Measurements from ENCODE around the gene ATP1B4.

ATP1B4 gene

GRCh38 chrX:120361764-120362305, at the start of gene ATP1B4:
Gene ATP1B4, plus strand, starts transcription at chrX:120362089. Its CDS starts 80 bp downstream, at chrX:120362169.
- Histone ChIP-seq H3K79me2 (ENCODE audit: insufficient read depth, low read length) (no peaks in the 10 kb centered on the region), H4K20me1 (ENCODE audit: insufficient read depth, low read length) (no peaks in the 10 kb centered on the region), H3K4me1 (ENCODE audit: insufficient read depth, low read length) (no peaks in the 10 kb centered on the region), H3K36me3 (ENCODE audit: insufficient read depth, low read length) (no peaks in the 10 kb centered on the region), H3K4me3 (ENCODE audit: low read depth in 1 of 2, low read length in 2 of 2) (no peak within 1 kb of the TSS), H2AFZ (ENCODE audit: low read depth, low read length) (no peak within 1 kb of the TSS), H3K4me2 (ENCODE audit: insufficient read depth, low read length) (no peak within 1 kb of the TSS), H3K9me3 (ENCODE audit: insufficient read depth, low read length, severe bottlenecking) (no peaks in the 10 kb centered on the region), H3K27me3 (ENCODE audit: insufficient read depth, low read length, poor library complexity) (no peaks in the 10 kb centered on the region), H3K27ac (ENCODE audit: low read length) (no peak within 1 kb of the TSS), H3K9ac (ENCODE audit: low read depth, low read length) (no peak within 1 kb of the TSS)
- no peak for TF ChIP-seq EZH2 (IDR thresholded peaks at IDR 0.05; ENCODE audit: borderline replicate concordance, low read depth, low read length, severe bottlenecking)
- TF ChIP-seq, protein P1, sequence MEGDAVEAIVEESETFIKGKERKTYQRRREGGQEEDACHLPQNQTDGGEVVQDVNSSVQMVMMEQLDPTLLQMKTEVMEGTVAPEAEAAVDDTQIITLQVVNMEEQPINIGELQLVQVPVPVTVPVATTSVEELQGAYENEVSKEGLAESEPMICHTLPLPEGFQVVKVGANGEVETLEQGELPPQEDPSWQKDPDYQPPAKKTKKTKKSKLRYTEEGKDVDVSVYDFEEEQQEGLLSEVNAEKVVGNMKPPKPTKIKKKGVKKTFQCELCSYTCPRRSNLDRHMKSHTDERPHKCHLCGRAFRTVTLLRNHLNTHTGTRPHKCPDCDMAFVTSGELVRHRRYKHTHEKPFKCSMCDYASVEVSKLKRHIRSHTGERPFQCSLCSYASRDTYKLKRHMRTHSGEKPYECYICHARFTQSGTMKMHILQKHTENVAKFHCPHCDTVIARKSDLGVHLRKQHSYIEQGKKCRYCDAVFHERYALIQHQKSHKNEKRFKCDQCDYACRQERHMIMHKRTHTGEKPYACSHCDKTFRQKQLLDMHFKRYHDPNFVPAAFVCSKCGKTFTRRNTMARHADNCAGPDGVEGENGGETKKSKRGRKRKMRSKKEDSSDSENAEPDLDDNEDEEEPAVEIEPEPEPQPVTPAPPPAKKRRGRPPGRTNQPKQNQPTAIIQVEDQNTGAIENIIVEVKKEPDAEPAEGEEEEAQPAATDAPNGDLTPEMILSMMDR (IDR thresholded peaks at IDR 0.05; ENCODE audit: borderline replicate concordance, extremely low read depth, low read length, poor library complexity, severe bottlenecking): no peak
- DNase-seq: no peak
- no peak for ATAC-seq (ENCODE audit: insufficient read depth, low read depth)

DNA sequence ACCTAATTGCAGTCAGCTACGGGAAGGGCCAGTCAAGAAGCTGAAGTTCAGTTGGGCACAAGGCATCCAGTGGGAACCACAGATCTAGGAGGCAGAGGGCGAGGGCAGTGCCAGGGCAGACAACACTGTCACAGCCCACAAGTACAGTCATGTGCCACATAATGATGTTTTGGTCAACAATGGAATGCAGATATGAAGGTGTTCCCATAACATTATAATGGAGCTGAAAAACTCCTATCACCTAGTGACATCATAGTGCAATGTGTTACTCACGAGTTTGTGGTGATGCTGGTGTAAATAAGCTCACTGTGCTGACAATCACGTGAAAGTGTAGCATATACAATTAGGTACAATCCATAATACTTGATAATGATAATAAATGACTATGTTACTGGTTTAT, 46.1 kb upstream of the ATP1B4 start:
- no peak overlapping the region for H2AFZ ChIP-seq (ENCODE audit: low read depth, low read length)
- DNase-seq (no peak), ATAC-seq (ENCODE audit: insufficient read depth, low read depth) (no peak)
- no peaks in the 10 kb centered on the region for H3K4me1 ChIP-seq (ENCODE audit: insufficient read depth, low read length)
- no peak overlapping the region for H3K27ac ChIP-seq (ENCODE audit: low read length)
- no peaks in the 10 kb centered on the region for H3K79me2 ChIP-seq (ENCODE audit: insufficient read depth, low read length)
- no peaks in the 10 kb centered on the region for H4K20me1 ChIP-seq (ENCODE audit: insufficient read depth, low read length)
- H3K27me3 ChIP-seq (ENCODE audit: insufficient read depth, low read length, poor library complexity): no peaks in the 10 kb centered on the region
- no peaks in the 10 kb centered on the region for H3K36me3 ChIP-seq (ENCODE audit: insufficient read depth, low read length)
- TF ChIP-seq EZH2 (IDR thresholded peaks at IDR 0.05; ENCODE audit: borderline replicate concordance, low read depth, low read length, severe bottlenecking): no peak
- TF ChIP-seq, protein P1 (IDR thresholded peaks at IDR 0.05; ENCODE audit: borderline replicate concordance, extremely low read depth, low read length, poor library complexity, severe bottlenecking): no peak
- H3K4me3 ChIP-seq (ENCODE audit: low read depth in 1 of 2, low read length in 2 of 2): no peak overlapping the region
- no peaks in the 10 kb centered on the region for H3K9me3 ChIP-seq (ENCODE audit: insufficient read depth, low read length, severe bottlenecking)
- no peak overlapping the region for H3K9ac ChIP-seq (ENCODE audit: low read depth, low read length)
- no peak overlapping the region for H3K4me2 ChIP-seq (ENCODE audit: insufficient read depth, low read length)

DNA sequence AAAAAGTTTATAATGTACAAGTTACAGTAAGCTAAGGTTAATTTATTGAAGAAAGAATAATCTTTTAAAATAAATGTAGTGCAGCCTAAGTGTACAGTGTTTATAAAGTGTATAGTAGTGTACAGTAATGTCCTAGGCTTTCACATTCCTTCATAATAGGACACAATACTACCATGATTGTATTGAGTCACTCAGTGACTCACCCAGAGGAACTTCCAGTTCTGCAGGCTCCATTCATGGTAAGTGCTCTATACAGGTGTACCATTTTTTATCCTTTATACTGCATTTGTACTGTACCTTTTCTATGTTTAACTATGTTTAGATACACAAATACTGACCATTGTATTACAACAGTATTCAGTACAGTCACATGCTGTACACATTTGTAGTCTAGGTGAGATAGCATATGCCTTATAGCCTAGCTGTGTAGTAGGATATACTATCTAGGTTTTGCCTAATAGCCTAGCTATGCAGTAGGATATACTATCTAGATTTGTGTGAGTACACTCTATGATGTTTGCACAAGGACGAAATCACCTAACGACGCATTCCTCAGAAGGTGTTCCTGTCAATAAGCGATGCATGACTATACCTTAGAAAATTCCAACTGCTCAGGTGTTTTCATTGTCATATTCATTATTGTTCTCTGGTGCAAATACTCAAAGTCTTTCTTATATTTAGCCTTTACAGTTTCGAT, 45.2 kb upstream of the ATP1B4 start:
- H3K9ac ChIP-seq (ENCODE audit: low read depth, low read length): no peak overlapping the region
- H2AFZ ChIP-seq (ENCODE audit: low read depth, low read length): no peak overlapping the region
- no peak overlapping the region for H3K27ac ChIP-seq (ENCODE audit: low read length)
- H3K4me3 ChIP-seq (ENCODE audit: low read depth in 1 of 2, low read length in 2 of 2): no peak overlapping the region
- TF ChIP-seq, protein P1 (IDR thresholded peaks at IDR 0.05; ENCODE audit: borderline replicate concordance, extremely low read depth, low read length, poor library complexity, severe bottlenecking): no peak
- no peak for TF ChIP-seq EZH2 (IDR thresholded peaks at IDR 0.05; ENCODE audit: borderline replicate concordance, low read depth, low read length, severe bottlenecking)
- no peaks in the 10 kb centered on the region for H3K9me3 ChIP-seq (ENCODE audit: insufficient read depth, low read length, severe bottlenecking)
- no peaks in the 10 kb centered on the region for H3K27me3 ChIP-seq (ENCODE audit: insufficient read depth, low read length, poor library complexity)
- no peak overlapping the region for H3K4me2 ChIP-seq (ENCODE audit: insufficient read depth, low read length)
- H4K20me1 ChIP-seq (ENCODE audit: insufficient read depth, low read length): no peaks in the 10 kb centered on the region
- H3K4me1 ChIP-seq (ENCODE audit: insufficient read depth, low read length): no peaks in the 10 kb centered on the region
- ATAC-seq (ENCODE audit: insufficient read depth, low read depth) (no peak), DNase-seq (no peak)
- no peaks in the 10 kb centered on the region for H3K79me2 ChIP-seq (ENCODE audit: insufficient read depth, low read length)
- no peaks in the 10 kb centered on the region for H3K36me3 ChIP-seq (ENCODE audit: insufficient read depth, low read length)

All from DND-41 (cell line).